K562 (cell line): ENCODE results near the gene HIPK2.
"Not testable (repeated sequence)": the region's sequence is repeated elsewhere in the genome, so short reads cannot be mapped to it uniquely, and the experiment has no call there.

ENCODE experiments used
- BRCA1 ChIP-seq, 2 experiments: fragments of 450-650 bp in 1 of 2; sonication (generic) in 1 of 2; formaldehyde crosslinking in 1 of 2; IDR thresholded peaks; 2 replicates each; pipeline versions ENCODE4 v1.5.0 to v1.6.1; 2017 to 2020; ENCODE audit warnings: mild to moderate bottlenecking in 1 of 2, missing genetic modification reagents in 1 of 2
- EZH2 ChIP-seq: IDR thresholded peaks from 2 replicates; pipeline ENCODE4 v1.6.1; 2012; ENCODE audit warnings: low read depth, mild to moderate bottlenecking, inconsistent platforms, low read length, borderline replicate concordance
- MAFK ChIP-seq: IDR thresholded peaks from 2 replicates; pipeline ENCODE4 v1.6.1; 2011; ENCODE audit warnings: low read length, improper control_type of control experiment
- NFIC ChIP-seq: fragments of 450-650 bp; IDR thresholded peaks from 2 replicates; pipeline ENCODE4 v1.6.1; 2017; ENCODE audit warnings: mild to moderate bottlenecking, inconsistent platforms
- PML ChIP-seq: IDR thresholded peaks from 2 replicates; pipeline ENCODE4 v1.6.1; 2012; ENCODE audit warnings: low read length, inconsistent platforms
- POLR2A ChIP-seq: fragments of 450-650 bp; conservative IDR thresholded peaks from 2 replicates; pipeline ENCODE4 v1.6.1; 2016
- ZNF217 ChIP-seq: sonication (generic); formaldehyde crosslinking; IDR thresholded peaks from 2 replicates; pipeline ENCODE4 v1.8.0; 2022; ENCODE audit warnings: mild to moderate bottlenecking, missing genetic modification reagents
- ZNF76 ChIP-seq: fragments of 250-450 bp; sonication (Bioruptor Pico); IDR thresholded peaks from 2 replicates; pipeline ENCODE4 v1.4.0; 2020; ENCODE audit warnings: mild to moderate bottlenecking, moderate library complexity, borderline replicate concordance
- ZNF780A ChIP-seq: fragments of 250-450 bp; sonication (Bioruptor Pico); IDR thresholded peaks from 2 replicates; pipeline ENCODE4 v1.5.0; 2021; ENCODE audit warnings: mild to moderate bottlenecking
- TF ChIP-seq, protein P1 (sequence below): sonication (generic); formaldehyde crosslinking; IDR thresholded peaks from 2 replicates; pipeline ENCODE4 v1.8.0; 2022; ENCODE audit warnings: missing genetic modification reagents, mild to moderate bottlenecking, borderline replicate concordance
- TF ChIP-seq, protein P2 (sequence below), 3 experiments: IDR thresholded peaks in 2 of 3; conservative IDR thresholded peaks in 1 of 3; 2 replicates each; pipeline ENCODE4 v1.5.1; 2011 to 2012; ENCODE audit warnings: low read length in 3 of 3, mild to moderate bottlenecking in 3 of 3, control low read depth in 2 of 3, improper control_type of control experiment in 1 of 3, inconsistent platforms in 1 of 3, low read depth in 1 of 3, mixed read lengths in 1 of 3, moderate library complexity in 1 of 3; ENCODE audit not compliant: insufficient read depth in 2 of 3
- TF ChIP-seq, protein P3 (sequence below): sonication (generic); formaldehyde crosslinking; IDR thresholded peaks from 2 replicates; pipeline ENCODE4 v1.8.1; 2022; ENCODE audit warnings: missing genetic modification reagents

DNA sequence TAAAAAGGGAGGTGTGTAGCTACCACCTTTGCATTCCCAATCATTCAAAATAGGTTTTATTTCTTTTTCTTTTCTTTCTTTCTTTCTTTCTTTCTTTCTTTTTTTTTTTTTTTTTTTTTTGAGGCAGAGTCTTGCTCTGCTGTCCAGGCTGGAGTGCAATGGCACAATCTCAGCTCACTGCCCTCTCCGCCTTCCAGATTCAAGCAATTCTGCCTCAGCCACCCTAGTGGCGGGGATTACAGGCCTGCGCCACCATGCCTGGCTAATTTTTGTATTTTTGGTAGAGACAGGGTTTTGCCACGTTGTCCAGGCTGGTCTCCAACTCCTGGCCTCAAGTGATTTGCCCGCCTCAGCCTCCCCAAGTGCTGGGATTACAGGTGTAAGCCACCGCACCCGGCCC lies 107.1 kb downstream of the HIPK2 start:
- TF ChIP-seq, protein P1, sequence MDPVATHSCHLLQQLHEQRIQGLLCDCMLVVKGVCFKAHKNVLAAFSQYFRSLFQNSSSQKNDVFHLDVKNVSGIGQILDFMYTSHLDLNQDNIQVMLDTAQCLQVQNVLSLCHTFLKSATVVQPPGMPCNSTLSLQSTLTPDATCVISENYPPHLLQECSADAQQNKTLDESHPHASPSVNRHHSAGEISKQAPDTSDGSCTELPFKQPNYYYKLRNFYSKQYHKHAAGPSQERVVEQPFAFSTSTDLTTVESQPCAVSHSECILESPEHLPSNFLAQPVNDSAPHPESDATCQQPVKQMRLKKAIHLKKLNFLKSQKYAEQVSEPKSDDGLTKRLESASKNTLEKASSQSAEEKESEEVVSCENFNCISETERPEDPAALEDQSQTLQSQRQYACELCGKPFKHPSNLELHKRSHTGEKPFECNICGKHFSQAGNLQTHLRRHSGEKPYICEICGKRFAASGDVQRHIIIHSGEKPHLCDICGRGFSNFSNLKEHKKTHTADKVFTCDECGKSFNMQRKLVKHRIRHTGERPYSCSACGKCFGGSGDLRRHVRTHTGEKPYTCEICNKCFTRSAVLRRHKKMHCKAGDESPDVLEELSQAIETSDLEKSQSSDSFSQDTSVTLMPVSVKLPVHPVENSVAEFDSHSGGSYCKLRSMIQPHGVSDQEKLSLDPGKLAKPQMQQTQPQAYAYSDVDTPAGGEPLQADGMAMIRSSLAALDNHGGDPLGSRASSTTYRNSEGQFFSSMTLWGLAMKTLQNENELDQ (CRISPR knock-in tag), result not testable (repeated sequence)
- TF ChIP-seq, protein P2, sequence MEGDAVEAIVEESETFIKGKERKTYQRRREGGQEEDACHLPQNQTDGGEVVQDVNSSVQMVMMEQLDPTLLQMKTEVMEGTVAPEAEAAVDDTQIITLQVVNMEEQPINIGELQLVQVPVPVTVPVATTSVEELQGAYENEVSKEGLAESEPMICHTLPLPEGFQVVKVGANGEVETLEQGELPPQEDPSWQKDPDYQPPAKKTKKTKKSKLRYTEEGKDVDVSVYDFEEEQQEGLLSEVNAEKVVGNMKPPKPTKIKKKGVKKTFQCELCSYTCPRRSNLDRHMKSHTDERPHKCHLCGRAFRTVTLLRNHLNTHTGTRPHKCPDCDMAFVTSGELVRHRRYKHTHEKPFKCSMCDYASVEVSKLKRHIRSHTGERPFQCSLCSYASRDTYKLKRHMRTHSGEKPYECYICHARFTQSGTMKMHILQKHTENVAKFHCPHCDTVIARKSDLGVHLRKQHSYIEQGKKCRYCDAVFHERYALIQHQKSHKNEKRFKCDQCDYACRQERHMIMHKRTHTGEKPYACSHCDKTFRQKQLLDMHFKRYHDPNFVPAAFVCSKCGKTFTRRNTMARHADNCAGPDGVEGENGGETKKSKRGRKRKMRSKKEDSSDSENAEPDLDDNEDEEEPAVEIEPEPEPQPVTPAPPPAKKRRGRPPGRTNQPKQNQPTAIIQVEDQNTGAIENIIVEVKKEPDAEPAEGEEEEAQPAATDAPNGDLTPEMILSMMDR (IDR thresholded peaks at IDR 0.05 in 2 of 3, conservative IDR thresholded peaks at IDR 0.05 in 1 of 3; ENCODE audit: insufficient read depth in 2 of 3, low read depth in 1 of 3, low read length in 3 of 3), result not testable (repeated sequence)
- not testable (repeated sequence) for TF ChIP-seq ZNF217; PML; ZNF780A (CRISPR knock-in tag); POLR2A; EZH2; MAFK; NFIC; ZNF76; BRCA1 (IDR thresholded peaks at IDR 0.05); BRCA1 (CRISPR knock-in tag; IDR thresholded peaks at IDR 0.05)
- TF ChIP-seq, protein P3, sequence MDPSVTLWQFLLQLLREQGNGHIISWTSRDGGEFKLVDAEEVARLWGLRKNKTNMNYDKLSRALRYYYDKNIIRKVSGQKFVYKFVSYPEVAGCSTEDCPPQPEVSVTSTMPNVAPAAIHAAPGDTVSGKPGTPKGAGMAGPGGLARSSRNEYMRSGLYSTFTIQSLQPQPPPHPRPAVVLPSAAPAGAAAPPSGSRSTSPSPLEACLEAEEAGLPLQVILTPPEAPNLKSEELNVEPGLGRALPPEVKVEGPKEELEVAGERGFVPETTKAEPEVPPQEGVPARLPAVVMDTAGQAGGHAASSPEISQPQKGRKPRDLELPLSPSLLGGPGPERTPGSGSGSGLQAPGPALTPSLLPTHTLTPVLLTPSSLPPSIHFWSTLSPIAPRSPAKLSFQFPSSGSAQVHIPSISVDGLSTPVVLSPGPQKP (CRISPR knock-in tag), result not testable (repeated sequence)
